ENCODE data around the gene POU2F3.

GRCh38 chr11:120226714-120227113, 13.2 kb upstream of the POU2F3 start:
- TF ChIP-seq CTCF (IDR thresholded peaks at IDR 0.05) = no peak
- no peak for TF ChIP-seq POLR2A (IDR thresholded peaks at IDR 0.05; ENCODE audit: low read depth)

Measured in esophagus muscularis mucosa (tissue), 3 donors.